ENCODE measurements around the gene GNRHR.
"Not testable (repeated sequence)": the region's sequence is repeated elsewhere in the genome, so short reads cannot be mapped to it uniquely, and the experiment has no call there.

Gene GNRHR

GRCh38 chr4:67754288-67754687, at the start of gene GNRHR:
GNRHR (minus strand) TSS chr4:67754388; CDS start chr4:67754335, 53 bp downstream.
- H3K4me3 ChIP-seq (ENCODE audit: low read length) = no peak within 1 kb of the TSS
- H3K9ac ChIP-seq (ENCODE audit: low read length) = no peak within 1 kb of the TSS
- H3K27me3 ChIP-seq (ENCODE audit: control insufficient read depth, insufficient read depth, low read length) = no peaks in the 10 kb centered on the region
- no peak within 1 kb of the TSS for H3K27ac ChIP-seq (ENCODE audit: low read depth, low read length)
- H3K36me3 ChIP-seq (ENCODE audit: control insufficient read depth, insufficient read depth, low read length) = peaks cover 2% of the 10 kb centered on the region
- H3K4me1 ChIP-seq (ENCODE audit: control insufficient read depth, insufficient read depth, low read length) = no peaks in the 10 kb centered on the region

- no peak overlapping the region for H3K4me3 ChIP-seq (ENCODE audit: low read length)
- H3K27ac ChIP-seq (ENCODE audit: low read depth, low read length) = no peak overlapping the region
- no peaks in the 10 kb centered on the region for H3K4me1 ChIP-seq (ENCODE audit: control insufficient read depth, insufficient read depth, low read length)
- no peaks in the 10 kb centered on the region for H3K36me3 ChIP-seq (ENCODE audit: control insufficient read depth, insufficient read depth, low read length)
- no peak overlapping the region for H3K9ac ChIP-seq (ENCODE audit: low read length)
- H3K27me3 ChIP-seq (ENCODE audit: control insufficient read depth, insufficient read depth, low read length) = no peaks in the 10 kb centered on the region
Measured at GRCh38 chr4:67796810-67797209, 42.6 kb upstream of the GNRHR start.

GRCh38 chr4:67790721-67791120, 36.5 kb upstream of the GNRHR start:
- H3K27ac ChIP-seq (ENCODE audit: low read depth, low read length) = no peak overlapping the region
- H3K4me1 ChIP-seq (ENCODE audit: control insufficient read depth, insufficient read depth, low read length) = no peaks in the 10 kb centered on the region
- H3K9ac ChIP-seq (ENCODE audit: low read length) = no peak overlapping the region
- H3K36me3 ChIP-seq (ENCODE audit: control insufficient read depth, insufficient read depth, low read length) = no peaks in the 10 kb centered on the region
- no peaks in the 10 kb centered on the region for H3K27me3 ChIP-seq (ENCODE audit: control insufficient read depth, insufficient read depth, low read length)
- no peak overlapping the region for H3K4me3 ChIP-seq (ENCODE audit: low read length)

GRCh38 chr4:67787311-67787710, 33.1 kb upstream of the GNRHR start:
- no peak overlapping the region for H3K27ac ChIP-seq (ENCODE audit: low read depth, low read length)
- no peaks in the 10 kb centered on the region for H3K4me1 ChIP-seq (ENCODE audit: control insufficient read depth, insufficient read depth, low read length)
- no peaks in the 10 kb centered on the region for H3K36me3 ChIP-seq (ENCODE audit: control insufficient read depth, insufficient read depth, low read length)
- no peaks in the 10 kb centered on the region for H3K27me3 ChIP-seq (ENCODE audit: control insufficient read depth, insufficient read depth, low read length)
- no peak overlapping the region for H3K9ac ChIP-seq (ENCODE audit: low read length)
- no peak overlapping the region for H3K4me3 ChIP-seq (ENCODE audit: low read length)

- H3K36me3 ChIP-seq (ENCODE audit: control insufficient read depth, insufficient read depth, low read length) = no peaks in the 10 kb centered on the region
- H3K4me1 ChIP-seq (ENCODE audit: control insufficient read depth, insufficient read depth, low read length) = no peaks in the 10 kb centered on the region
- no peak overlapping the region for H3K9ac ChIP-seq (ENCODE audit: low read length)
- no peaks in the 10 kb centered on the region for H3K27me3 ChIP-seq (ENCODE audit: control insufficient read depth, insufficient read depth, low read length)
- no peak overlapping the region for H3K27ac ChIP-seq (ENCODE audit: low read depth, low read length)
- no peak overlapping the region for H3K4me3 ChIP-seq (ENCODE audit: low read length)
Measured at GRCh38 chr4:67785528-67785927, 31.3 kb upstream of the GNRHR start.

GRCh38 chr4:67779631-67780030, 25.4 kb upstream of the GNRHR start:
- Histone ChIP-seq H3K4me3 (ENCODE audit: low read length) (no peak overlapping the region), H3K27ac (ENCODE audit: low read depth, low read length) (no peak overlapping the region), H3K27me3 (ENCODE audit: control insufficient read depth, insufficient read depth, low read length) (no peaks in the 10 kb centered on the region), H3K4me1 (ENCODE audit: control insufficient read depth, insufficient read depth, low read length) (no peaks in the 10 kb centered on the region), H3K9ac (ENCODE audit: low read length) (no peak overlapping the region), H3K36me3 (ENCODE audit: control insufficient read depth, insufficient read depth, low read length) (no peaks in the 10 kb centered on the region)

- Histone ChIP-seq H3K27me3 (ENCODE audit: control insufficient read depth, insufficient read depth, low read length) (no peaks in the 10 kb centered on the region), H3K27ac (ENCODE audit: low read depth, low read length) (no peak overlapping the region), H3K9ac (ENCODE audit: low read length) (no peak overlapping the region), H3K36me3 (ENCODE audit: control insufficient read depth, insufficient read depth, low read length) (no peaks in the 10 kb centered on the region), H3K4me1 (ENCODE audit: control insufficient read depth, insufficient read depth, low read length) (no peaks in the 10 kb centered on the region), H3K4me3 (ENCODE audit: low read length) (no peak overlapping the region)
Measured at GRCh38 chr4:67776746-67777145, 22.6 kb upstream of the GNRHR start.

GRCh38 chr4:67770422-67770821, 16.2 kb upstream of the GNRHR start:
- H3K4me1 ChIP-seq (ENCODE audit: control insufficient read depth, insufficient read depth, low read length) = no peaks in the 10 kb centered on the region
- no peak overlapping the region for H3K9ac ChIP-seq (ENCODE audit: low read length)
- no peaks in the 10 kb centered on the region for H3K27me3 ChIP-seq (ENCODE audit: control insufficient read depth, insufficient read depth, low read length)
- H3K4me3 ChIP-seq (ENCODE audit: low read length) = no peak overlapping the region
- no peaks in the 10 kb centered on the region for H3K36me3 ChIP-seq (ENCODE audit: control insufficient read depth, insufficient read depth, low read length)
- no peak overlapping the region for H3K27ac ChIP-seq (ENCODE audit: low read depth, low read length)

- no peak overlapping the region for H3K27ac ChIP-seq (ENCODE audit: low read depth, low read length)
- H3K36me3 ChIP-seq (ENCODE audit: control insufficient read depth, insufficient read depth, low read length) = no peaks in the 10 kb centered on the region
- H3K9ac ChIP-seq (ENCODE audit: low read length) = no peak overlapping the region
- no peaks in the 10 kb centered on the region for H3K4me1 ChIP-seq (ENCODE audit: control insufficient read depth, insufficient read depth, low read length)
- H3K27me3 ChIP-seq (ENCODE audit: control insufficient read depth, insufficient read depth, low read length) = no peaks in the 10 kb centered on the region
- H3K4me3 ChIP-seq (ENCODE audit: low read length) = no peak overlapping the region
Measured at GRCh38 chr4:67765928-67766327, 11.7 kb upstream of the GNRHR start.

- Histone ChIP-seq H3K36me3 (ENCODE audit: control insufficient read depth, insufficient read depth, low read length) (no peaks in the 10 kb centered on the region), H3K9ac (ENCODE audit: low read length) (no peak overlapping the region), H3K4me3 (ENCODE audit: low read length) (no peak overlapping the region), H3K4me1 (ENCODE audit: control insufficient read depth, insufficient read depth, low read length) (no peaks in the 10 kb centered on the region), H3K27ac (ENCODE audit: low read depth, low read length) (no peak overlapping the region), H3K27me3 (ENCODE audit: control insufficient read depth, insufficient read depth, low read length) (no peaks in the 10 kb centered on the region)
Measured at GRCh38 chr4:67765401-67765800, 11.2 kb upstream of the GNRHR start.

- no peaks in the 10 kb centered on the region for H3K36me3 ChIP-seq (ENCODE audit: control insufficient read depth, insufficient read depth, low read length)
- H3K4me1 ChIP-seq (ENCODE audit: control insufficient read depth, insufficient read depth, low read length) = no peaks in the 10 kb centered on the region
- H3K27ac ChIP-seq (ENCODE audit: low read depth, low read length) = no peak overlapping the region
Measured at GRCh38 chr4:67764183-67764582, 10.0 kb upstream of the GNRHR start.

GRCh38 chr4:67762086-67762485, 7.9 kb upstream of the GNRHR start:
- Histone ChIP-seq H3K27ac (ENCODE audit: low read depth, low read length) (no peak overlapping the region), H3K4me3 (ENCODE audit: low read length) (no peak overlapping the region), H3K36me3 (ENCODE audit: control insufficient read depth, insufficient read depth, low read length) (no peaks in the 10 kb centered on the region), H3K27me3 (ENCODE audit: control insufficient read depth, insufficient read depth, low read length) (no peaks in the 10 kb centered on the region), H3K9ac (ENCODE audit: low read length) (no peak overlapping the region), H3K4me1 (ENCODE audit: control insufficient read depth, insufficient read depth, low read length) (no peaks in the 10 kb centered on the region)

More at GRCh38 chr4:67764183-67764582, 10.0 kb upstream of the GNRHR start:
- Histone ChIP-seq H3K27me3 (ENCODE audit: control insufficient read depth, insufficient read depth, low read length) (no peaks in the 10 kb centered on the region), H3K9ac (ENCODE audit: low read length) (no peak overlapping the region), H3K4me3 (ENCODE audit: low read length) (no peak overlapping the region)

GRCh38 chr4:67756991-67757390, 2.8 kb upstream of the GNRHR start:
- not testable (repeated sequence) for H3K27me3 ChIP-seq (ENCODE audit: control insufficient read depth, insufficient read depth, low read length); H3K4me3 ChIP-seq (ENCODE audit: low read length); H3K27ac ChIP-seq (ENCODE audit: low read depth, low read length); H3K4me1 ChIP-seq (ENCODE audit: control insufficient read depth, insufficient read depth, low read length); H3K36me3 ChIP-seq (ENCODE audit: control insufficient read depth, insufficient read depth, low read length); H3K9ac ChIP-seq (ENCODE audit: low read length)
